Tibial artery (tissue), 4 donors: ENCODE measurements around the gene MAN1C1.

Experiments used
- DNase-seq, 2 donors: peaks; one replicate each; pipeline ENCODE4 v3.0.0-alpha.2; 2019
- H3K27ac ChIP-seq, 2 donors: fragments of 200-600 bp; sonication (generic) in 1 of 2; 1 replicate in 1 of 2; 2 replicates in 1 of 2; pipeline ENCODE4 v1.5.1; 2018 to 2019; ENCODE audit warnings: mild to moderate bottlenecking in 1 of 2
- H3K27me3 ChIP-seq, 2 donors: fragments of 200-600 bp; sonication (generic) in 1 of 2; one replicate each; pipeline versions ENCODE4 v1.5.1 to v1.6.0; 2016 to 2019
- H3K36me3 ChIP-seq, 3 donors: fragments of 200-600 bp; sonication (generic) in 2 of 3; one replicate each; pipeline ENCODE4 v1.5.1; 2016 to 2019; ENCODE audit warnings: mild to moderate bottlenecking in 2 of 3
- H3K4me1 ChIP-seq, 4 donors: fragments of 200-600 bp; sonication (generic) in 2 of 4; 1 replicate in 3 of 4; 2 replicates in 1 of 4; pipeline ENCODE4 v1.5.1; 2016 to 2019
- H3K4me3 ChIP-seq, 2 donors: fragments of 200-600 bp; sonication (generic) in 1 of 2; 1 replicate in 1 of 2; 2 replicates in 1 of 2; pipeline ENCODE4 v1.5.1; 2018 to 2019; ENCODE audit warnings: mild to moderate bottlenecking in 2 of 2
- H3K9me3 ChIP-seq, 3 donors: fragments of 200-600 bp; sonication (generic) in 1 of 3; one replicate each; pipeline ENCODE4 v1.5.1; 2016 to 2019
- intact Hi-C: fragments of 100-400 bp; cut with DNase I; formaldehyde crosslinking; loops from one replicate; pipeline ENCODE4 v1.15.0; 2023; ENCODE audit warnings: low total_unique reads
- TF ChIP-seq, protein P1 (sequence below), 2 experiments: fragments of 200-600 bp in 1 of 2; fragments of 450-650 bp in 1 of 2; IDR thresholded peaks; one replicate each; pipeline ENCODE4 v1.5.1; 2017 to 2019; ENCODE audit warnings: antibody characterized with exemption in 2 of 2, mild to moderate bottlenecking in 1 of 2, moderate library complexity in 1 of 2

The MAN1C1 gene

GRCh38 chr1:25739341-25739740 is 122.8 kb downstream of the MAN1C1 start:
- H3K4me1 ChIP-seq, result peaks cover 7 to 34% (median 23%) of the 10 kb centered on the region in 4 donors
- TF ChIP-seq, protein P1, sequence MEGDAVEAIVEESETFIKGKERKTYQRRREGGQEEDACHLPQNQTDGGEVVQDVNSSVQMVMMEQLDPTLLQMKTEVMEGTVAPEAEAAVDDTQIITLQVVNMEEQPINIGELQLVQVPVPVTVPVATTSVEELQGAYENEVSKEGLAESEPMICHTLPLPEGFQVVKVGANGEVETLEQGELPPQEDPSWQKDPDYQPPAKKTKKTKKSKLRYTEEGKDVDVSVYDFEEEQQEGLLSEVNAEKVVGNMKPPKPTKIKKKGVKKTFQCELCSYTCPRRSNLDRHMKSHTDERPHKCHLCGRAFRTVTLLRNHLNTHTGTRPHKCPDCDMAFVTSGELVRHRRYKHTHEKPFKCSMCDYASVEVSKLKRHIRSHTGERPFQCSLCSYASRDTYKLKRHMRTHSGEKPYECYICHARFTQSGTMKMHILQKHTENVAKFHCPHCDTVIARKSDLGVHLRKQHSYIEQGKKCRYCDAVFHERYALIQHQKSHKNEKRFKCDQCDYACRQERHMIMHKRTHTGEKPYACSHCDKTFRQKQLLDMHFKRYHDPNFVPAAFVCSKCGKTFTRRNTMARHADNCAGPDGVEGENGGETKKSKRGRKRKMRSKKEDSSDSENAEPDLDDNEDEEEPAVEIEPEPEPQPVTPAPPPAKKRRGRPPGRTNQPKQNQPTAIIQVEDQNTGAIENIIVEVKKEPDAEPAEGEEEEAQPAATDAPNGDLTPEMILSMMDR (IDR thresholded peaks at IDR 0.05), result no peak
- intact Hi-C loops, result no loop called here

GRCh38 chr1:25740071-25740470 is 123.5 kb downstream of the MAN1C1 start:
- peaks cover 0 to 5% (median 0%) of the 10 kb centered on the region in 3 donors for H3K9me3 ChIP-seq
- no peak overlapping the region for H3K27ac ChIP-seq
- H3K4me3 ChIP-seq, result no peak overlapping the region
- H3K4me1 ChIP-seq, result peaks cover 7 to 41% (median 30%) of the 10 kb centered on the region in 4 donors
- no peak for DNase-seq
- intact Hi-C loops, result loop anchor here (5.0 kb wide), 1 partner anchor 38 kb away; no protein-coding TSS in a partner anchor
- no peaks in the 10 kb centered on the region for H3K36me3 ChIP-seq
- TF ChIP-seq, protein P1 (IDR thresholded peaks at IDR 0.05), result no peak
- H3K27me3 ChIP-seq, result no peaks in the 10 kb centered on the region

More at GRCh38 chr1:25739341-25739740, 122.8 kb downstream of the MAN1C1 start:
- Histone ChIP-seq H3K36me3 (no peaks in the 10 kb centered on the region), H3K27ac (no peak overlapping the region), H3K27me3 (no peaks in the 10 kb centered on the region), H3K9me3 (peaks cover 0 to 5% (median 0%) of the 10 kb centered on the region in 3 donors), H3K4me3 (no peak overlapping the region)
- DNase-seq, result no peak

DNA sequence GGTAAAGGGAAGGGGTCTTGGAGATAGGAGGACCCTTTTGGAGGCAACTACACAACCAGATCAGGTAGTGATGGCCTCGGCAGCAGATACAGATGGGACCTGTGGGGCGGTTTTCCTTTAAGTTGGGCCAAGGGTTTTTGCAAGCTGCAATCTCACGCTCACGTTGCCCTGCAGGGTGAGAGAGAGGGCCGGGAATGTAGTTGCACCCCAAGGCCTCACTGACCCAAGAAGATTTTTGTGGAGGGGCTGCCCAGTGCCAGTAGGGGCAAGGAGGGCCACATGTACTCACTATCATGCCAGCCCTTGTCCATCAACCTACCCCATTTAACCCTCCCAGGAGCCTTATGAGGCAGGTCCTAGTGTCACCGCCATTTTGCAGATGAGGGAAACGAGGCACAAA is 125.7 kb downstream of the MAN1C1 start:
- H3K27me3 ChIP-seq, result no peaks in the 10 kb centered on the region
- H3K36me3 ChIP-seq, result no peaks in the 10 kb centered on the region
- peak overlapping the region; percentile 81 to 89 for H3K27ac ChIP-seq
- TF ChIP-seq, protein P1 (IDR thresholded peaks at IDR 0.05), result no peak
- H3K9me3 ChIP-seq, result peaks cover 0 to 5% (median 0%) of the 10 kb centered on the region in 3 donors
- no peak for DNase-seq
- no peak overlapping the region for H3K4me3 ChIP-seq
- intact Hi-C loops, result loop anchor here (5.0 kb wide), 1 partner anchor 40 kb away; no protein-coding TSS in a partner anchor
- H3K4me1 ChIP-seq, result peaks cover 7 to 36% (median 30%) of the 10 kb centered on the region in 4 donors

DNA sequence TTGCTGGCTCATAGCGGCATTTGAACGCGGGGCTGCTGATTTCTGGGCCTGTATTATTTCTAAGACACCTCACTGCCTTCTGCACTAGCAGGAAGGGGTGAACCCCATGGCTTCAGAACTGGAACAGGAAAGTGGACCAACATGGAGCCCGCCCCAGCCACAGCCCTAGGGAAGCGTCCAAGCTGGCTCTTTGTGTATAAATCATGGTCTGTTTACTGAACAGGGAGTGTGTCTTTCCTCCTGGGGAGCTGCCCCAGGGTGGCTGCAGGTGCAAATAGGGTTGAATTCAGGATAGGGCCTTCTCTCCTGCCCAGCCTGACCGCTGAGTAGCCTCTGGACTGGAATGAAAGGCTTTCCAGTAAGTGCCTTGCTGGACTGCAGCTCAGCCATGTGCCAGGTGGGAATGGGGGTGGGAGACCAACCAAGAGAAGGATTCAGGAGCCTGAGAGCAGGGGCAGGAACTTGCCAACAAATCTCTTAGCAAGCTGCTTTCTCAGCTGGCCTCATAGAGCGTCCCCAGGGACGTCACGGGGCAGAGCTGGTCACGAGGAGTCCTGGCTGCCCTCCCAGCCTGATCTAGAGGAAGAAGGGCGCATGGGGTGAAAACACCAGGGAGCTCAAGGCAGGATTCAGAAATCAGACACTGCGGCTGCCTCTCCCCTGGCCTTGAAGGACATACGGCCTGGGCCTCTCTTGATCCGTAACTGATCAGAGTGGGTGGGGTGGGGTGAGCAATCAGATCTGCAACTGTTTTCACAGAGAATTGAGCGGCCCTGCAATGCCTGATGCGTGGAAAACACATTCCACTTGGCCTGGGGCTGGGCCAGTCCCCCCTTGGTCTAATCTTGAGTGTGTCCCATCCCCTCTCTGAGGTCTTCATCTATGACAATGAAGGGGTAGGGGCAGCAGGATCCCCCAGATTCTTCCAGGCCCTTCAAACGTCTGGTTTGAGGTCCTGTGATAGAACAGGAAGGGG is 126.9 kb downstream of the MAN1C1 start:
- no peaks in the 10 kb centered on the region for H3K36me3 ChIP-seq
- no peak overlapping the region for H3K4me3 ChIP-seq
- TF ChIP-seq, protein P1 (IDR thresholded peaks at IDR 0.05), result peak in 1 of 2 experiments; percentile 5
- peak; percentile 97 to 98 for DNase-seq
- no peaks in the 10 kb centered on the region for H3K27me3 ChIP-seq
- H3K27ac ChIP-seq, result peak overlapping the region; percentile 81 to 89
- peaks cover 0 to 3% (median 0%) of the 10 kb centered on the region in 3 donors for H3K9me3 ChIP-seq
- peaks cover 7 to 33% (median 29%) of the 10 kb centered on the region in 4 donors for H3K4me1 ChIP-seq
- intact Hi-C loops, result loop anchor here (2.0 to 5.0 kb wide), 2 partner anchors 41 to 129 kb away; no protein-coding TSS in a partner anchor

- DNase-seq, result peak; percentile 85 to 93
- Histone ChIP-seq H3K36me3 (no peaks in the 10 kb centered on the region), H3K27ac (peak overlapping the region; percentile 81 to 89), H3K4me3 (no peak overlapping the region), H3K9me3 (no peaks in the 10 kb centered on the region), H3K27me3 (no peaks in the 10 kb centered on the region), H3K4me1 (peaks cover 7 to 33% (median 29%) of the 10 kb centered on the region in 4 donors)
- intact Hi-C loops, result loop anchor here (2.0 to 5.0 kb wide), 2 partner anchors 42 to 129 kb away; no protein-coding TSS in a partner anchor
- TF ChIP-seq, protein P1 (IDR thresholded peaks at IDR 0.05), result peak; percentile 55 to 64
Observed at GRCh38 chr1:25744140-25744581, 127.6 kb downstream of the MAN1C1 start.
